ENCODE results near the gene SLC2A6. TPM values are rescaled to one million over a fixed set of nuclear protein-coding genes. Genes with fewer than 3 reads are reported as not detected.
A peak's percentile ranks its signal among the peaks of the same experiment; 100 is the strongest.

Gene SLC2A6
- total RNA-seq, 1 donor from 2014 or later = 32.5 TPM

DNA sequence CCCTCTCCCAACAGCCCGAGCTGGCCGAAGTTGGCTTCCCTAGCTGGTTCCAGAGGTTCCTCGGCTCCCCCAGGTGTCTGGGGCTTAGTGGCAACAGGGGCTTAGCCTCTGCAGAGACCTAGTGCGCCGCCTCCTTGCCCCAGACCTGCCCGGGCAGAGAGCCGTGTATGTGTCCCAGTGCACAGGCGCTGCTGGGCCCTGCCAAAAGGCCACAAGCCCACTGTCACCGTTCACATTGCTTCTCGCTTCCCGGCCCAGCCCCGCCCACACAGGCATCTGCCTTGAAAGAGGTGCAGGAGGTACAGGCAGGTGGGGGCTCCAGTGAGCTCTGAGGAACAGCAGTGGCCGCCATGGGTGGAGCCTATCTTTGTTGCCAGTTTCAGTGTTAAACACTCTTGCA is 21.7 kb downstream of the SLC2A6 start:
- no peaks in the 10 kb centered on the region for H3K9me3 Mint-ChIP-seq (ENCODE audit: unreplicated experiment)
- no peaks in the 10 kb centered on the region for H3K36me3 Mint-ChIP-seq (ENCODE audit: low read depth, unreplicated experiment)
- H3K27me3 Mint-ChIP-seq (ENCODE audit: unreplicated experiment) = peaks cover 9% of the 10 kb centered on the region
- no peak overlapping the region for H3K27ac Mint-ChIP-seq (ENCODE audit: unreplicated experiment)
- TF ChIP-seq, protein P1, sequence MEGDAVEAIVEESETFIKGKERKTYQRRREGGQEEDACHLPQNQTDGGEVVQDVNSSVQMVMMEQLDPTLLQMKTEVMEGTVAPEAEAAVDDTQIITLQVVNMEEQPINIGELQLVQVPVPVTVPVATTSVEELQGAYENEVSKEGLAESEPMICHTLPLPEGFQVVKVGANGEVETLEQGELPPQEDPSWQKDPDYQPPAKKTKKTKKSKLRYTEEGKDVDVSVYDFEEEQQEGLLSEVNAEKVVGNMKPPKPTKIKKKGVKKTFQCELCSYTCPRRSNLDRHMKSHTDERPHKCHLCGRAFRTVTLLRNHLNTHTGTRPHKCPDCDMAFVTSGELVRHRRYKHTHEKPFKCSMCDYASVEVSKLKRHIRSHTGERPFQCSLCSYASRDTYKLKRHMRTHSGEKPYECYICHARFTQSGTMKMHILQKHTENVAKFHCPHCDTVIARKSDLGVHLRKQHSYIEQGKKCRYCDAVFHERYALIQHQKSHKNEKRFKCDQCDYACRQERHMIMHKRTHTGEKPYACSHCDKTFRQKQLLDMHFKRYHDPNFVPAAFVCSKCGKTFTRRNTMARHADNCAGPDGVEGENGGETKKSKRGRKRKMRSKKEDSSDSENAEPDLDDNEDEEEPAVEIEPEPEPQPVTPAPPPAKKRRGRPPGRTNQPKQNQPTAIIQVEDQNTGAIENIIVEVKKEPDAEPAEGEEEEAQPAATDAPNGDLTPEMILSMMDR (IDR thresholded peaks at IDR 0.05; ENCODE audit: unreplicated experiment) = no peak
- no peak overlapping the region for H3K4me3 Mint-ChIP-seq (ENCODE audit: unreplicated experiment)
- DNase-seq (ENCODE audit: low spot score) = no peak
- peaks cover 11% of the 10 kb centered on the region for H3K4me1 Mint-ChIP-seq (ENCODE audit: unreplicated experiment)

DNA sequence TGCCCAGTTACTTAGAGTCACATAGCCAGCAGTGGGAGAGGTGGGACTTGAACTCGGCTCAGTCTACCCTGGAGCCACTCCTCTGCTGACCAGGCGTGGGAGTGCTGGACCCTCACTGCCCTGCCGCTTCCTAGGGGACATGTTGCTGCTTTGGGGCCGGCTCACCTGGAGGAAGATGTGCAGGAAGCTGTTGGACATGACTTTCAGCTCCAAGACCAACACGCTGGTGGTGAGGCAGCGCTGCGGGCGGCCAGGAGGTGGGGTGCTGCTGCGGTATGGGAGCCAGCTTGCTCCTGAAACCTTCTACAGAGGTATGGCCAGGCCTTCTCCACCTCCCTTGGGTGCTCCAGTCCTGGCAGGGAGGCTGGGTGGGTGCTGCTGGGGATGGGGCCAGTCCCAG is 22.5 kb downstream of the SLC2A6 start:
- TF ChIP-seq, protein P1 (IDR thresholded peaks at IDR 0.05; ENCODE audit: unreplicated experiment) = no peak
- no peaks in the 10 kb centered on the region for H3K36me3 Mint-ChIP-seq (ENCODE audit: low read depth, unreplicated experiment)

GRCh38 chr9:133455936-133456335 is 23.0 kb downstream of the SLC2A6 start:
- no peaks in the 10 kb centered on the region for H3K36me3 Mint-ChIP-seq (ENCODE audit: low read depth, unreplicated experiment)
- no peak for DNase-seq (ENCODE audit: low spot score)
- H3K9me3 Mint-ChIP-seq (ENCODE audit: unreplicated experiment) = no peaks in the 10 kb centered on the region
- TF ChIP-seq, protein P1 (IDR thresholded peaks at IDR 0.05; ENCODE audit: unreplicated experiment) = no peak
- no peak overlapping the region for H3K27ac Mint-ChIP-seq (ENCODE audit: unreplicated experiment)
- peaks cover 9% of the 10 kb centered on the region for H3K27me3 Mint-ChIP-seq (ENCODE audit: unreplicated experiment)
- peaks cover 3% of the 10 kb centered on the region for H3K4me1 Mint-ChIP-seq (ENCODE audit: unreplicated experiment)
- H3K4me3 Mint-ChIP-seq (ENCODE audit: unreplicated experiment) = no peak overlapping the region

More for the DNA sequence above, 22.5 kb downstream of the SLC2A6 start:
- H3K27ac Mint-ChIP-seq (ENCODE audit: unreplicated experiment) = no peak overlapping the region
- peaks cover 8% of the 10 kb centered on the region for H3K4me1 Mint-ChIP-seq (ENCODE audit: unreplicated experiment)
- H3K27me3 Mint-ChIP-seq (ENCODE audit: unreplicated experiment) = peaks cover 9% of the 10 kb centered on the region
- H3K9me3 Mint-ChIP-seq (ENCODE audit: unreplicated experiment) = no peaks in the 10 kb centered on the region
- no peak overlapping the region for H3K4me3 Mint-ChIP-seq (ENCODE audit: unreplicated experiment)
- no peak for DNase-seq (ENCODE audit: low spot score)

GRCh38 chr9:133454943-133455673 is 23.8 kb downstream of the SLC2A6 start:
- no peak overlapping the region for H3K4me3 Mint-ChIP-seq (ENCODE audit: unreplicated experiment)
- H3K27me3 Mint-ChIP-seq (ENCODE audit: unreplicated experiment) = peaks cover 9% of the 10 kb centered on the region
- no peaks in the 10 kb centered on the region for H3K9me3 Mint-ChIP-seq (ENCODE audit: unreplicated experiment)
- no peak overlapping the region for H3K27ac Mint-ChIP-seq (ENCODE audit: unreplicated experiment)
- no peaks in the 10 kb centered on the region for H3K4me1 Mint-ChIP-seq (ENCODE audit: unreplicated experiment)
- TF ChIP-seq, protein P1 (IDR thresholded peaks at IDR 0.05; ENCODE audit: unreplicated experiment) = no peak
- DNase-seq (ENCODE audit: low spot score) = no peak
- no peaks in the 10 kb centered on the region for H3K36me3 Mint-ChIP-seq (ENCODE audit: low read depth, unreplicated experiment)

DNA sequence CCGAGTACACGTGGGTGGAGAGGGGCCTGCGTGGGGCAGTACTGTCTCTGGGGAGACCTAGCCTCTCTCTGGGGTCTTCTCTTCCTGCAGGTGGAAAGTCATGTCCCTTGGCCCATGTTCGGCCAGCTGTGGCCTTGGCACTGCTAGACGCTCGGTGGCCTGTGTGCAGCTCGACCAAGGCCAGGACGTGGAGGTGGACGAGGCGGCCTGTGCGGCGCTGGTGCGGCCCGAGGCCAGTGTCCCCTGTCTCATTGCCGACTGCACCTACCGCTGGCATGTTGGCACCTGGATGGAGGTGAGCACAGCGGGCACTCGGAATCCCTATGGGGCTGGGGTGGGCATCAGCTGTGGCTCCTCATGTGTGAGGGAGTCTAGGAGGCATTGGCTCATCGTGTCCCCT is 24.6 kb downstream of the SLC2A6 start:
- TF ChIP-seq, protein P1 (IDR thresholded peaks at IDR 0.05; ENCODE audit: unreplicated experiment) = no peak
- no peaks in the 10 kb centered on the region for H3K4me1 Mint-ChIP-seq (ENCODE audit: unreplicated experiment)
- H3K27me3 Mint-ChIP-seq (ENCODE audit: unreplicated experiment) = peaks cover 9% of the 10 kb centered on the region
- no peaks in the 10 kb centered on the region for H3K36me3 Mint-ChIP-seq (ENCODE audit: low read depth, unreplicated experiment)
- no peak for DNase-seq (ENCODE audit: low spot score)
- H3K4me3 Mint-ChIP-seq (ENCODE audit: unreplicated experiment) = peak overlapping the region; percentile 7
- no peaks in the 10 kb centered on the region for H3K9me3 Mint-ChIP-seq (ENCODE audit: unreplicated experiment)
- H3K27ac Mint-ChIP-seq (ENCODE audit: unreplicated experiment) = no peak overlapping the region
